ENCODE data around the gene ALOX5AP.

DNA sequence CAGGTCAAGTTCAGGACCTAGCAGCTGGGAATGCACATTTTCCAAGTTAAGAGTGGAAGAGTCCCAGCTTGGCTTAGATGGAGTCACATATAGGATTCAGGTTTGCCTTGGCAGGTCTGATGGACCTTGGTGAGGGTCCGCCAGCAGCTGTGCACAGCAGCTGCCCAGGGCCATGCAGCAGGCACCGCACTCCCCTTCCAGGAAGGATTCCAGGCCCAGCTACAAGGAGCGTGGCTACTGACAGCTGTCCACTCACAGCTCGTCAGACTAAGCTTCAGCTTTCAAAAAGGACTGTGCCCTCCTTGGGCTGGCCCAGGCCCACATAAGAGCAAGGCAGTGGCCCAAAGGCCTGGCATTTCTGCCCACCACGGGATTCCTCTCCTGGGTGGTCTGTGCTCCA is 68.4 kb downstream of the ALOX5AP start:
- TF ChIP-seq, protein P1, sequence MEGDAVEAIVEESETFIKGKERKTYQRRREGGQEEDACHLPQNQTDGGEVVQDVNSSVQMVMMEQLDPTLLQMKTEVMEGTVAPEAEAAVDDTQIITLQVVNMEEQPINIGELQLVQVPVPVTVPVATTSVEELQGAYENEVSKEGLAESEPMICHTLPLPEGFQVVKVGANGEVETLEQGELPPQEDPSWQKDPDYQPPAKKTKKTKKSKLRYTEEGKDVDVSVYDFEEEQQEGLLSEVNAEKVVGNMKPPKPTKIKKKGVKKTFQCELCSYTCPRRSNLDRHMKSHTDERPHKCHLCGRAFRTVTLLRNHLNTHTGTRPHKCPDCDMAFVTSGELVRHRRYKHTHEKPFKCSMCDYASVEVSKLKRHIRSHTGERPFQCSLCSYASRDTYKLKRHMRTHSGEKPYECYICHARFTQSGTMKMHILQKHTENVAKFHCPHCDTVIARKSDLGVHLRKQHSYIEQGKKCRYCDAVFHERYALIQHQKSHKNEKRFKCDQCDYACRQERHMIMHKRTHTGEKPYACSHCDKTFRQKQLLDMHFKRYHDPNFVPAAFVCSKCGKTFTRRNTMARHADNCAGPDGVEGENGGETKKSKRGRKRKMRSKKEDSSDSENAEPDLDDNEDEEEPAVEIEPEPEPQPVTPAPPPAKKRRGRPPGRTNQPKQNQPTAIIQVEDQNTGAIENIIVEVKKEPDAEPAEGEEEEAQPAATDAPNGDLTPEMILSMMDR (IDR thresholded peaks at IDR 0.05) = no peak
- TF ChIP-seq POLR2A (IDR thresholded peaks at IDR 0.05; ENCODE audit: low read depth) = no peak
- no peak for TF ChIP-seq POLR2AphosphoS5 (IDR thresholded peaks at IDR 0.05)
- no peak for TF ChIP-seq EP300 (IDR thresholded peaks at IDR 0.05)
